GM20000 (cell line): ENCODE data around the gene CDON.
A peak's percentile ranks its signal among the peaks of the same experiment; 100 is the strongest.

Experiments used
- DNase-seq: peaks from one replicate; pipeline ENCODE4 v3.0.0; 2012; ENCODE audit warnings: low spot score
- CTCF ChIP-seq: IDR thresholded peaks from 2 replicates; pipeline ENCODE4 v1.5.1; 2012; ENCODE audit warnings: mild to moderate bottlenecking, control low read depth; ENCODE audit errors: extremely low read depth, missing control alignments

Gene CDON

DNA sequence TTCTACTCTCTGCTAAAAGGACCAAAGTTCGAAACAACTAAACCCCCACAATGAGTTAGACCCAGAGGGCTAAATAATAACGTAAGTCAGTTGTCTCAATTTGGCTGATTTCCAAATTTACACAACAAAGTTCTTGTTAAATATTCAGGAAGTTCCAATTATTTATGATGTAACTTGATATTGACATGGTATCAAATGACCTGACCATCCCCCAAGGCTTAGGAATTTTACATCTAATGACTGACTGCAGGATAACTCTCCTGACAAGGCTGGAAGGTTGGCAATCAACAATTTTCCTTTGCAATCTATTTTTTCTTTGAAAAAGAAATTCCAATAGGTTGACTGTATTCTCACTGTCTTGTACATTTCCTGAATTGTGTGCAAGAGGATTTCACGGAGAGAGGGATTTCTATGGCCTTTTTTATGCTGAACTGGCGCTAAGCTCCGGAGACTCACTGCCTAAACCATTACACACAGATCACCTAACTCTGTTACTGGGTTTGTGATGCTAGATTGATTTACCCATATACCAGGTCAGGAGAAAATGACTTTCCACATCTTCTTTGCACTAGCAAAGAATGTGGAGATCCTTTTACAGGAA is 9.6 kb upstream of the CDON start:
- DNase-seq: no peak
- TF ChIP-seq CTCF: no peak

DNA sequence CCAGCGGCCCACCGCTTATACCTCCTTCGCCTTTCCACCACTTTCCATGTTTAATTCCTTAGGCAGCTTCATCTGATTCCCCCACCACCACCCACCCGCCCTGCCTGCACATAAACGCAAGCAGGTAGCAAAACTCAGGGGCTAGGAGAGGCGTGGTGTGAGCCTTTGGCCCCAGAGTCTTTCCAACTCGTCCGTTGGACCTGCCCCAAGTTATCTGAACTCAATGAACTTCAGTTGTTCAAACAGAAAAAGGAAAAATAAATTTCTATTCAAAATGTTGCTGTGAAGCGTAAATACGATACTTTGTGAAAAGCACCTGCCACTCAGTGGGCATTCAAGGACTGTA is 814 bp upstream of the CDON start:
- no peak for DNase-seq
- TF ChIP-seq CTCF: no peak

DNA sequence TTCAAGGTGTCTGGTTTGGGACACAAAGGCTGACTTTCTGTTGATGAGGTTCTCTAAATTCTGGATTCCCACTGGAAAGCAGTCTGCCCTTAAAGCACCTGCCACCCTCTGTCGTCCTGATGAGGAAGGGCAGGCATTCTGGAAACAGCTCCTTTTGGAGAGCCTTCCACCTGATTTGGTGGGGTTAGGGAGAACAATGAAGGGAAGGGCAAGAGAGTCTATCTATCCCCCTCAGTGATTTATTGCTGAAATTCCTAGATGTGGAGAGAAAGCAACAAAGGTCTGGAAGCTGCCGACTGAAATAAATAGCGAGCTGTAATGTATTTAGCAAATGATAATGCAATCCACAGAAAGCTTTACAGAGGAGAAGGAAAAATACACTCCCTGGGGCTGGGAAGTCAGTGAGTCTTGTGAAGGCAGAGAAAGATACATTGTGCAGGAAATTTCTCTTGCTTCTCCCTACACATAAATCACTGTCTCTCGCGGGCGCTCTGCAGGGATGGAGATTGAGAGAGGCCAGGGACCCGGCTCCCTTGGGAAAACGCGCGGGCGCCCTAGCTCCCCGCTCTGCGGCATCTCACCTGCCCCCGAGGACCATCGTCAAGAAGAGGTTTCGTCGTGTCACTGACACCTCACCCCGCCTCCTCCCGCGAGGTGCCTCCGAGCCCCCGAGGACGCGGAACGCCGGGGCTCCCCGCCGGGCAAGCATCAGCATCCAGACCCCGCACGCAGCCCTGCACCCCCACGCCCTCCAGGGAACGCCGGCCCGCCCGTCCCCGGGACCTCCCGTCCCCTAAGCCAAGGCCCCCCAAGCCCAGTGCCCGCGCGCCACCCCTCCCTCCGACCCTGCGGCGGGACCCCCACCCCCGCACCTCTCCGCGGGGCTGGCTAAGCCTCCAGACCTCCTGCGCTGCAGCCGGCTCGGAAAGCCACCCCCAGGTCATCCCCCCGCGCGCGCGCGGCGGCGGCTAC is 673 bp downstream of the CDON start:
- TF ChIP-seq CTCF: no peak
- DNase-seq: peak; percentile 29

GRCh38 chr11:126060757-126061171 is 1.9 kb downstream of the CDON start:
- no peak for DNase-seq
- no peak for TF ChIP-seq CTCF

DNA sequence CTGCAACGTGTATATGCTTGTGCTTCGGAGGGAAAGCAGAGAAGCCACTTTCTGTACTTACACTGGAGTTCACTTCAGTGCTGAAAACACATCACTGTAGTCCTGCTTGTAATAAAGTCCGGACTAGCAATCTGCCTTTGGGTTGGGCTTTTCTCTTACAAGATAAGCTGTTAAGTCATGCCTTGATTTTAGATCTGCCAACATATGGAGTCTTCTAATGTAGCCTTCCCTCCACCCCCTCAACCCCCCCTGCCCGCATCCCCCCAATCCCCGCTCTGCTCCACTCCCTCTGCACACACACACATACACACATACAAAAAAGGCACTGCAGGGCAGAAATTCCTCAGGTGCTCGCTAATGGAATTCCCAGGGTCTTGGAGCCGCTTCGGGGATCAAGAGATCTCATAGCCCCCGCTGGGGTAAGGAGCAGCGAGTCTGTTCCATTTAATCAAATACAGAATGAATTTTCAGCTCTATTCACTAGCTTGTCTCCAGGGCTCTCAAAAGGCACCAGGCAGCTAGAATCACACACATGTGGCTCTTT is 3.4 kb downstream of the CDON start:
- DNase-seq: no peak
- TF ChIP-seq CTCF: no peak

DNA sequence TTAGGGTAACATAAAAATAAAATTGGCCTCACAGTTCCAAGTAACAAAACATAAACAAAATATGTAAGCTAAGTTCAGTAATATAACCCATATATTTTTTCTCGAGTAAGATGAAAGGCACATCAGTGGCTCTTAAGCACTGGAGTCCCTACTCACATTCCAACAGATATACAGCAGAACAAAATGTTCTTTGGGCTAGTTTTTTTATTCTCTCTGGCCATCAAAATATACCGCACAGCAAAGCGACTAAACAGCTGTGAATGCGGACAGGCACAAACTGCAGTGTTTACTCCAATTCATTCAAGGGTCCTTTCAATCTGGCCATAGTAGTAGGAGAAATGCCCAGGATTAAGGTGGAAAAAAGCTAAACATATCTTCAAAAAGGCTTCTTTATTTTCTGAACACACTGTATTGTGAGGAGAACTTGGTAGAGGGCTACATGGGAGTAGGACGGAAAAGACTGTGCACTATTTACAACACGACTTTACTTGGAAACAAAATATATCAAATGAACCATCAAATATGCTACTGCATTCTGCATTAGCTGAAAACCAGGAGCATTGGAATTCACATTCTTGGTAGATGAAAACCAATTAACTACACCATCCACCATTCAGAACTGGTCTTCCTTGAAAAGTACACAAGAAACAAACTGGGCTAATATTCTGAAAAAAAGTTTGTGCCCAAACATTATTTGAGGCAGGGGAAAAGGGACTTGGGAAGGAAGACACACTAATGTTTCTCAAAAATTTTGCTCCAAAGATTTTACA is 4.4 kb downstream of the CDON start:
- no peak for DNase-seq
- no peak for TF ChIP-seq CTCF
